Heart left ventricle (tissue), 13 donors: Measurements from ENCODE around the gene CAMTA1.

Experiments used
- CTCF ChIP-seq, 12 donors: fragments of 200-600 bp; sonication (generic) in 4 of 12; IDR thresholded peaks; one replicate each; pipeline versions ENCODE4 v1.5.0 to v1.8.0; 2018 to 2022; ENCODE audit warnings: antibody characterized with exemption in 12 of 12, mild to moderate bottlenecking in 5 of 12
- POLR2A ChIP-seq, 2 donors: fragments of 450-650 bp; IDR thresholded peaks; one replicate each; pipeline ENCODE4 v1.6.1; 2017; ENCODE audit warnings: antibody characterized with exemption in 2 of 2, mild to moderate bottlenecking in 2 of 2, moderate library complexity in 2 of 2
- donor health status: ischemic (EF 13 %, LVEDD 7.1; RV severe dilation, severe dysfunction).
- donor health status: DM: no; HTN: yes; CAD: no.
- donor health status: DM: no; HTN: no; CAD: no.
- donor health status: ischemic (EF 25% LVEDD 6.9; RV normal size, moderate dysfunction).
- donor health status: ischemic (EF 25% LVEDD 5.7; RV mildly dilated, moderate dysfunction).
- donor health status: ischemic (EF 35%, LVEDD 5.7; RV mildly dilated, moderate dysfunction).
- donor health status: nonischemic (EF 11% LVEDD 7.7; RV severe dilation, severe dysfunction).
- donor health status: DM: yes; HTN: yes; CAD: no.
- donor health status: PGD.
- donor health status: ischemic (EF 29% LVEDD 5.4; RV normal size, mild dysfunction).
- donor health status: nonischemic (EF 23%, LVEDD 6.1; RV moderate dilation, normal function).

GRCh38 chr1:7422561-7422960 is 637.3 kb downstream of the CAMTA1 start:
- TF ChIP-seq CTCF (IDR thresholded peaks at IDR 0.05) (no peak), POLR2A (IDR thresholded peaks at IDR 0.05) (no peak)
